HG03066 (cell line): ENCODE measurements around the gene NIBAN1.
"Not testable (repeated sequence)": the region's sequence is repeated elsewhere in the genome, so short reads cannot be mapped to it uniquely, and the experiment has no call there.

Source experiments
- ATAC-seq: cut with Tn5 transposase; IDR thresholded peaks from one replicate; pipeline ENCODE4 v1.9.1; 2021; ENCODE audit warnings: low read depth; ENCODE audit not compliant: unreplicated experiment

Gene NIBAN1, protein sequence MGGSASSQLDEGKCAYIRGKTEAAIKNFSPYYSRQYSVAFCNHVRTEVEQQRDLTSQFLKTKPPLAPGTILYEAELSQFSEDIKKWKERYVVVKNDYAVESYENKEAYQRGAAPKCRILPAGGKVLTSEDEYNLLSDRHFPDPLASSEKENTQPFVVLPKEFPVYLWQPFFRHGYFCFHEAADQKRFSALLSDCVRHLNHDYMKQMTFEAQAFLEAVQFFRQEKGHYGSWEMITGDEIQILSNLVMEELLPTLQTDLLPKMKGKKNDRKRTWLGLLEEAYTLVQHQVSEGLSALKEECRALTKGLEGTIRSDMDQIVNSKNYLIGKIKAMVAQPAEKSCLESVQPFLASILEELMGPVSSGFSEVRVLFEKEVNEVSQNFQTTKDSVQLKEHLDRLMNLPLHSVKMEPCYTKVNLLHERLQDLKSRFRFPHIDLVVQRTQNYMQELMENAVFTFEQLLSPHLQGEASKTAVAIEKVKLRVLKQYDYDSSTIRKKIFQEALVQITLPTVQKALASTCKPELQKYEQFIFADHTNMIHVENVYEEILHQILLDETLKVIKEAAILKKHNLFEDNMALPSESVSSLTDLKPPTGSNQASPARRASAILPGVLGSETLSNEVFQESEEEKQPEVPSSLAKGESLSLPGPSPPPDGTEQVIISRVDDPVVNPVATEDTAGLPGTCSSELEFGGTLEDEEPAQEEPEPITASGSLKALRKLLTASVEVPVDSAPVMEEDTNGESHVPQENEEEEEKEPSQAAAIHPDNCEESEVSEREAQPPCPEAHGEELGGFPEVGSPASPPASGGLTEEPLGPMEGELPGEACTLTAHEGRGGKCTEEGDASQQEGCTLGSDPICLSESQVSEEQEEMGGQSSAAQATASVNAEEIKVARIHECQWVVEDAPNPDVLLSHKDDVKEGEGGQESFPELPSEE

DNA sequence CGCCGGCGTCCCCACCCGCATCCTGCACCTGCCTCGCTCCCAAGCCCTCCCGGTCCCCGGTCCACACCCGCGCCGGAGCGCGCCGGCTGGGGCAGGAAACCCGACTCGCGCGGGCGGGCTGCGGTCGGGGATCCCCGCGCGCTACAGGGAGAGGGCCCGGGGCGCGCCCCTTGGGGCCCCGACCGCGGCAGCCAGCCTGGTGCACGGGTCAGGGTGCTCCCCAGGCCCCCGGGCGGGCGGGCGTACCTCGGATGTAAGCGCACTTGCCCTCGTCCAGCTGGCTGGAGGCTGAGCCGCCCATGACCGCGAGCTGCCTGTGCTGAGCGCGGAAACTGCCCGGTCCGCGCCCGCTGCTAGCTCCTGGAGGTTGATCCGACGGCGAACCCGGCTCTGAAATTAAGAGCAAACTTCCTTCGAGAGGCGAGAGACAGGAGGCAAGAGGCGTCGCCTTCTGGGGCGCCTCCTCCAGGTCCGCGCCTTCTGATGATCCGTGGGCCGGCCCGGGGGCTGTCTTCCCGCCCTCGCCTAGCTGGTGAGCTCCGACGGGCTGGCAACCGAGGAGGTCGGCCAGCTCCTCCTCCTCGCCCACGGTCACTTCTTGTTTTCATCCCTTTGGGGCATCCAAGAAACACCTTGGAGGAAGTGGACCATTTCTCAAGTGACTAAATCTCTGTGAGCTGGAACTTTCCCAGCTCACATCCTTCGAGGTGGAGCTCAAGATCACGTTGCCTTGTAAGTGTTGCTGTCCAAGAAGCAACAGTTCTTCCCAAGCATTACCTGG lies at the start of gene NIBAN1:
TSS of gene NIBAN1 (minus strand) at position 453 of the 781 bp plus-strand sequence. CDS start at position 301, 152 bp downstream.
- ATAC-seq = peak; percentile 53

DNA sequence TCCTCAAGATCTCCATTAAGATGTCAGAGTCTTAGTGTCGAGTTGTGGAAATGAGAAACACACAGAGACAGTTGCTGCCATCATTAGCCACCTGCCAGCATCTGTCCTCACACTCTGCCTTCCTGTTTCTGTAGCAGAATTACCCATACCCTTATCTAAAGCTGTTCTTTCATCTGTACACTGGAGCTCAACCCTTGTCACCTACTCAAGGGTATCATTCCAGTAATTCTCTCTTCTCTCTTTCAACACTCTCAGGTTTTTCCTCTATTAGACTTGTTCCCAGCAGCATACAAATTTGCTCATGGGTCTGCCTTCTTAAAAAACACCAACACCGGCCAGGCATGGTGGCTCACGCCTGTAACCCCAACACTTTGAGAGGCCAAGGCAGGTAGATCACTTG lies 43.7 kb upstream of the NIBAN1 start:
- ATAC-seq = no peak

DNA sequence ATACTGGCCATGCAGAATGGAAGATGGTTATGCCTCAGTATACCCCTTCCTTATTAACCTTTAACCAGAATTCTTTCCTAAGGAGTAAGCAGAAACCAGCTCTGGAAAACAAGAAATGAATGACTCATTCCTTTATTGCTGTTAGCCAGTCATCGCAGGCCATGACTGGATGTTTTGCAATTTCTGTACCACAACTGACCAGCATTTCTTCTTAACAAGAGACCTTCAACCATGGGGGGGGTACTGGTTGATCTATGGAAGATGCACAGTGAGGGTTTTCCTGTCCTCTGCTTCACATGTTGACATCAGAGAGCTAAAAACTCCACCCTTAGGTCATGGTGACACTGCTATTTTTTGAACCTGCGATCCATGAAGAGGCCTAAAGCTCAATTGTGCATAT lies 43.0 kb upstream of the NIBAN1 start:
- ATAC-seq = no peak

DNA sequence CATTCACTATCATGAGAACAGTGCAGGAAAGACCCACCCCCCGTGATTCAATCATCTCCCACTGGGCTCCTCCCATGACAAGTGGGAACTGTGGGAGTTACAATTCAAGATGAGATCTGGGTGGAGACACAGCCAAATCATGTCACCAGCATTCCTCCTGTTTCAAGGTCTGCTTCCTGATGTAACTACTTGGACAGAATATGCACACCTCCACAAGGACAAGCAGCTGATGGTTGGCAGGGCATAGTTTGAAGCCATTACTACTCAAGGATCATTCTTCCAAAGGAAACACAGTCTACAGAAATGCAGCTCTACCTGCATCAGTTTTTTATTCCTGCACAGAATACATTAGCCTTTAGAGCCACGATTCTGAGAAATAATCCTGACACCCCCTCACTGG lies 42.6 kb upstream of the NIBAN1 start:
- ATAC-seq = no peak

DNA sequence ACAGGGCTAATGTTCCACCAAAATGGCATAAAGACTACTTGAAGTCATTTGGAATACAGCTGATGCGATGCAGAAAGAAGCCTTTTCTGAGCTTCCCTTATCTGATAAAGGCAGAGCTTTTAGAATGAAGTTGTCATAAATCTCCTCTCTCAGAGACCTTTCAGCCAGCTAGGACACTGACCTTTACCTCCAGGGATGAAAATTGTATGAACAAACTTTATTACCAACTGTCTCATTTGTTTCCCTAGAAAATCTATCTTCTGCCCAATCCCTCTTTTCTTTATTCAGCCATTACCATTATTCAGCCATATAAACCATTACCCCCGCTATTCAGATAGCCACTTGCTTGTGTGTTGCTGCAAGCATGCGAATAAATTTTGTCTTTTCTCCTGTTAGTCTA lies 41.3 kb upstream of the NIBAN1 start:
- ATAC-seq = no peak

DNA sequence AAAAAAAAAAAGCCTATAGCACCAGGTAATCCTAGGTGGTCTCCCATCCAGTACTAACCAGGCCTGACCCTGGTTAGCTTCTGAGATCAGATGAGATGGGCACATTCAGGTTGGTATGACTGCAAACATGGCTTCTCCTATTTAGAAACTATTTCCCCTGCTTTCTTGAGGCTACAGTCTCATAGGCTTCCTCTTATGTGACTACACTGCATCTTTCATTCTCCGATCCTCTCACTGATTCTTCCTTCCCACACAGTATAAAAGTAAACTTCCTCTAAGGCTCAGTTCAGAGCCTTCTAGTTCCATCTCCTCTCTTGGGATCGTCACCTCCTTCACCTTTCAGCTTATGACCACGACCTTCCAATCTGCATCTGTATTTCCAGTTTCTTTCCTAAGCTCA lies 40.6 kb upstream of the NIBAN1 start:
- no peak for ATAC-seq

DNA sequence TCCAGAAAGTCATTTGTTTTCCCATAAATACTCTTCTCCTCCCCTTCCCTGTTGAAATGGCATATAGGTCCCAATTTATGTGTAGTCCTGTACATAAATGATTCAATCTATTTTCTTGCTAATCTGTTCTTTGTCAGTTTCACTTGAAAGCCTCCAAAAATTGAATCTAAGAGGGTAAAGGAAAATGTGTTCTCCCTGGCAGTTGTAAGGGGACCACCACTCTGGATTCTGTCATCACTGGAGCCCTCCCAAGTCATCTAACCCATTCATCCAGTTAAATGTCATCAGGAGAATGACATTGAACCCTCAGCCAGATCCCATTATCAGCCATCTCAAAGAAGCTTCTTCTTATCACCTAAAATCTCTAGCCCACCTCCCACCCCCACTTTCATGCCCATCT lies 36.1 kb upstream of the NIBAN1 start:
- ATAC-seq = no peak

DNA sequence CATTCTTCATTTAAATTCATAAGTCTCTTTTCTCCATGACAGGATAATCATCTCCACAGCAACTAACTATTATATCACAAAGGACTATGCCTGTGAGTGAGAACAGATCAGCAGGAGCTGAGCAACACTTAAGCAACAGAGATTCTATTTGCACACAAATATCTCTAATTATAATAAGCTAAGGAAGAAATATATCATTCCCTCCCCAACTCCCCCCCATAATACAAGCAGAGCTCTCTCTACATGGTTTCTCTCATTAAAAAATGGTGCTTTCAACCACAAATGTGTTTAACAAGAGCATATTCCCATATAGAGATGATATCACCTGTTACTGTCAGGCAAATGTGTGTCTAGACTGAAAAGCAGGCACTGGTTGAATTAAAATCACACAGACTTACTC lies 34.5 kb upstream of the NIBAN1 start:
- ATAC-seq = no peak

DNA sequence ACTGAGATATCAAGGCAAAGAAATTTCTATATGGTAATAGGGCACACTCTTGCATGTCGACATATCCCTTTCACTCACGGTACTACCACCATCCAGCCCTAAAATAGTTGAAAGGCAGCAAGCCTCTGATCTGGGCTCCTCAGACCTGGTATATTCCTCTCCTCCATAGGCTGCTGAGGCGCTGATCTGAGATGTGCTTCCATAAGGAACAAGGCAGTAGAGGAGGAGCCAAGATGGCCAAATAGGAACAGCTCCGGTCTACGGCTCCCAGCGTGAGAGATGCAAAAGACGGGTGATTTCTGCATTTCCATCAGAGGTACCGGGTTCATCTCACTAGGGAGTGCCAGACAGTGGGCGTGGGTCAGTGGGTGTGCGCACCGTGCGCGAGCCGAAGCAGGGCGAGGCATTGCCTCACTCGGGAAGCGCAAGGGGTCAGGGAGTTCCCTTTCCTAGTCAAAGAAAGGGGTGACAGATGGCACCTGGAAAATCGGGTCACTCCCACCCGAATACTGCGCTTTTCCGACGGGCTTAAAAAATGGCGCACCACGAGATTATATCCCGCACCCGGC lies 27.1 kb upstream of the NIBAN1 start:
- ATAC-seq = not testable (repeated sequence)

DNA sequence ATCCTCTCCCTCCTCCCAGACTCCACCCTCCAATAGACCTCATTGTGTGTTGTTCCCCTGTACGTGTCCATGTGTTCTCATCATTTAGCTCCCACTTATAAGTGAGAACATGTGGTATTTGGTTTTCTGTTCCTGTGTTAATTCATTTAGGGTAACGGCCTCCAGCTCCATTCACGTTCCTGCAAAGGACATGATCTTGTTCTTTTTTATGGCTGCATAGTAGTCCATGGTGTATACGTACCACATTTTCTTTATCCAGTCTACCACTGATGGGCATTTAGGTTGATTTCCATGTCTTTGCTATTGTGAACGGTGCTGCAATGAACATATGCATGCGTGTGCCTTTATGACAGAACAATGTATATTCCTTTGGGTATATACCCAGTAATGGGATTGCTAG lies 25.7 kb upstream of the NIBAN1 start:
- ATAC-seq = not testable (repeated sequence)

DNA sequence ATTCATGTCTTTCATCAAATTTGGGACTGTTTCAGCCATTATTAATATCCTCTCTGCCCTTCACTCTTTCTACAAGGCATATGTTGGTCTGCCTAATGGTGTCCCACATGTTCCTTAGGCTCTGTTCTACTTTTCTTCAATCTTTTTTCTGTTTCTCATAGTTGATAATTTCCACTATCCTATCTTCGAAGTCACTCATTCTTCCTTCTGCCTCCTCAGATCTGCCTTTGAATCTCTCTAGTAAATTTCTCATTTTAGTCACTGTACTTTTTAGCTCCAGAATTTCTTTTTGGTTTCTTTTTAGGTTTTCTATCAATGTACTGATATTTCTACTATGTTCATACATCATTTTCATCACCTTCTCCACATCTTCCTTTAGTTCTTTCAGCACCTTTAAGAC lies 20.0 kb upstream of the NIBAN1 start:
- no peak for ATAC-seq

DNA sequence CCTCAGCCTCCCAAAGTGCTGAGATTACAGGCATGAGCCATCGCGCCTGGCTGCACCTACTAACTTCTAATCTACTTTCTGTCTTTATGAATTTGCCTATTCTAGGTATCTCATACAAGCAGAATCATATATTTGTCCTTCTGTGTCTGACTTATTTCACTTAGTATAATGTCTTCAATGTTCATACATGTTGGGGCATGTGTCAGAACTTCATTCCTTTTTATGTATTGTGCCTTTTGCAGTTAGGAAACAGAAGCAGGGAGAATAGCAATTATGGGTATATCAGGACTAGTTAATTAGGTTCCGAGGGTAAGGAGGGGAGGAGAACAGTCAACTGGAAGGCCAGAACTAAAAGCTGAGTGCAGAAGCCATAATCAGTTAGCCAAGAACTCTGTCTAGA lies 18.0 kb upstream of the NIBAN1 start:
- ATAC-seq = no peak

DNA sequence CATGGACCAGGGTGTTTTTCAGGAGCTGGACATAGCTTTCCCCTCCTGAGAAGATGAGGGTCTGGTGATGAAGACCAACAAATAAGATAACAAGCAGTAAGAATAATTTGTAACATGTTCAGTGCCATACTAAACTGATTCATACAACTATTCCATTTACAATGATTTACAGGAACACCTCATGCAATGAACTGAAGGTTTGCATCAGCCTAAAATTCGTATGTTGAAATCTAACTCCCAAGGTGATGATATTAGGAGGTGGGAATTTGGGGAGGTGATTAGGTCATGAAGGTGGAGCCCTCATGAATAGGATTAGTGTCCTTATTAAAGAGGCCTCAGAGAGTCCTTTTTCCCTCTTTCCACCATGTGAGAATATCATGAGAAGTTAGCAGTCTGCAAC lies 15.9 kb upstream of the NIBAN1 start:
- ATAC-seq = no peak

DNA sequence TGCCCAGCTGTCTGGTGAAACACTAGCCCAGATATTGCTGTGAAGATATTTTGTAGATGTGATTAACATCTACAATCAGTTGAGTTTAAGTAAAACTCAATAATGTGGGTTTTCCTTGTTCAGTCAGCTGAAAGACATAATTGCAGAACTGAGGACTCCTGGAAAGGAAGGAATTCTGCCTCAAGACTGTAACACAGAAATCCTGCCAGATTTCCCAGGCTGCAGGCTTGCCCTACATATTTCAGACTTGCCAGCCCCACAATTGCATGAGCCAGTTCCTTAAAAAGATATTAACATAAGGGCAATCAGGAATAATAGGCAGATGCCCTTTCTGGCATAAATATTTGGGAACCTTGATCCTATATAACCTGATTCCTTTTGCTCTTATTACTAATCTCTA lies 14.2 kb upstream of the NIBAN1 start:
- no peak for ATAC-seq

DNA sequence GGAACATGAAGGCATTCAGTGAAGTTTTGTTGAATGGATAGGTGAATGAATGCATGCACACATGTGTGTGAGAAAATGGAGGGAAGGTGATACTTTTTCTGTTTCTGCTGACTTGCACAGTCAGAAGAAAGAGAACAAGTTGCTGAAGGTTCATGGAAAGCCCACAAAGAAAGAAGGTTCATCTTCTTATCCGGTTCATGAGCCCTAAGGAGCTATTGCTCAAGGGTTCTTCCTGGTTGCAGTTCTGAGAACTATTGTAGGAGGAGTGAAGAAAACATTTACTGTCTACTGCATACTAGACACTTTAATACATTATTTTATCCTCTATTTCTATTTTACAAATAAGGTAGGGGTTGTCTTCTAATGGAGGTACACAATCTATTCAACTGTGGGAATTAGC lies 13.4 kb upstream of the NIBAN1 start:
- no peak for ATAC-seq

DNA sequence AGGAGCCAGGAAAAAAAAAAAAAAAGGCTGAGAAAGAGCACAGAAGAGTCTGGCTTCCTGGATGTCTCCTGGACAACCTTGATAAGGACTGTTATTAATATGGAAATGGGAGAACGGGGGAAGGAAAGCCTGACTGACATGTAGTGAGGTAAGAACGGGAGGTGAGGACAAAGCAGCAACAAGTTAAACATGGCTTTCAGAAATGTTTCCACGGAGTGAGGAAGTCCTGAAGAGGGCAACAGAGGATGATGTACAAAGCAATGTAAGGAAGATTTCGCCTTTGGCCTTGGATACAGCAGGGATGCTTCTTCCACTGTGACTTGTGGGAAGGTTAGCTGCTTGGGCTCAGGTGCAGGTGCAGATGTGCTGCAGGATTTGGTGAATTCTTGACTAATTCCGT lies 11.9 kb upstream of the NIBAN1 start:
- no peak for ATAC-seq

DNA sequence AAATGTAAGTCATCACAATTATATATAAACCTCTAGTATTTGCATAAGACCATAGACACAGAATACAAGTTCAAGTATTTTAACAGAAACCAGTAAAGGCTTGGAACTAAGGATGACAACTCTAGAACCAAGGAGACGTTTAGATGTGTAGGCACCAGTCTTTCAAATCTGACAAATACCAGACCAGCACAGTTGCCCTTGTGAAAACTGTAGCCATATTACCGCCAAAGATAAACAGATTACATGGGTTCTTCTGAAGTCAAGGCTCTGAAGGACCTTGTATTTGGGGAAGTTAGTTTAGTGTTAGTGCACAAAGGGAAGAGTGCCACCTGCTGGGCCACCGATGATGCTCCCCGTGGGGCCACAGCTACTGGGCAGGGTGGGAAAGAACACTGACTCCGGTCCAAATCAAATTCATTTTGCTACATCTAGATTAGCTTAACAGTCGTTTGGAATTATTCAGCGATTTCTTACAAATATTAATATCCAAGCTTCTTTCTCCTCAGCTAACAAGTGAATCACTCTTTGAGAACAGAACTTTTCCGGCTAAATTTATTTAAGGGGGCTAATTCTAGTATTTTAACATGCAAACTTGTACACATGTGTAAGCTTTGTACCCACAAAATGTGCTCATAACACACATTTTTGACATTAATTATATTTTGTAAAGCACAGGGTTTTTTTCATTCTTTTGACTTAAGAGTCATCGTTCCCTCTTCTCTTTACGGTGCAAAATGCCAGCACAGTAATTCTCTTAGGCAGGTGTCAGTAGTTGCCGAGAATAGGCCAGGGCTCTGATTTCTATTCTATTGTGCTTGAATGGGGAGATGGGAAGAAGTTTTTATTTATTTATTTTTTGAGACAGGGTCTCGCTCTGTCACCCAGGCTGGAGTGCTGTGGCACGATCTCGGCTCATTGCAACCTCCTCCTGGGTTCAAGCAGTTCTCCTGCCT lies 8.0 kb upstream of the NIBAN1 start:
- ATAC-seq = peak; percentile 92

DNA sequence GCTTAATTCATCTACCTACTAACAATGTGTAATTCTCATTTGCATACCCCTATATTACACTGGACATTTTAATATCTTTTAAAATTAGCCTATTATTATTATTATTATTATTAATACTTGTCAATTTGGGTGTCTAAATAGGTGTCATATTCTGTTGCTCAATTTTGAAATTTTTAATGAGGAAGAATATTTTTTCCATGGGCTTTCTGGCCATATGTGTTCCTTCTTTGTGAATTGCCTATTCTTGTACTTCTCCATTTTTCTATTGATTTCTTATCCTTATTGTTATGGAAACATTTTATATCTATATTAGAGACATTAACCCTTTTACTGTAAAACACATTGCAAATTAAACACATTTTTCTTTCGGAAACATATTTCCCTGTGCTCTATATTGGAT lies 6.4 kb upstream of the NIBAN1 start:
- ATAC-seq = no peak

DNA sequence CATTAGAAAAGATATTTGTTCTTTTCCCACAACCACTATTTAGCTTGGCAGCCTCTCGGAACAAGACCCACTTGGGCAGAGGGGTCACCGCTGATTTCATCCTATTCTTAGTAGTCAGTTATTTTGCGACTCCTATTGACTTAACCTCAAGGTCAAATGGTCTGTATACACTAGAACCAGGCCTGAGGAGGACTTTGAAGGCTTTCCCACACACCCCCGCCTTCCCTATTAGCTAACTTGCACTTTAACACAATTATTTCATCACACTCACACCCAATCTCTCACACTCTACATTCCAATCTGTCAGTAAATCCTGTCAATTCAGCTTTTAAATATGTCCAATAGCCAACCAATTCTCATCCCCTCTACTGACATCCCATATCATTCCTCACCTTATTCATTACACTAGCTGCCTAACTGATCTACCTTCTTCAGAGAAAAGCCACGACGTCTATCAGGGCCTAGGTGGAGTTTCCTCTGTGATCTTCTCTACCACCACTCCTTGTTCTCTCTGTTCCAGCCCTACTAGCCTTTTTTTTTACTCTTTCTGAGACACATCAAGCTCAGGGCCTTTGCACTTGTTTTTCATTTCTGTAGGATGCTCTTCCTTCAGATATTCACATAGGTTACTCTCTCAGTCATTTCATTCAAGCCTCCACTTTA lies 1.0 kb upstream of the NIBAN1 start:
- ATAC-seq = no peak
